WI38 (cell line): ENCODE results near the gene MEF2C.

ENCODE experiments used
- H3K4me3 ChIP-seq: 2 replicates; pipeline ENCODE4 v1.5.1; 2011; ENCODE audit warnings: low read depth, mild to moderate bottlenecking, control low read depth, low read length
- TF ChIP-seq, protein P1 (sequence below): IDR thresholded peaks from 2 replicates; pipeline ENCODE4 v1.5.1; 2012; ENCODE audit warnings: low read depth, mild to moderate bottlenecking, control low read depth, low read length

Gene MEF2C

DNA sequence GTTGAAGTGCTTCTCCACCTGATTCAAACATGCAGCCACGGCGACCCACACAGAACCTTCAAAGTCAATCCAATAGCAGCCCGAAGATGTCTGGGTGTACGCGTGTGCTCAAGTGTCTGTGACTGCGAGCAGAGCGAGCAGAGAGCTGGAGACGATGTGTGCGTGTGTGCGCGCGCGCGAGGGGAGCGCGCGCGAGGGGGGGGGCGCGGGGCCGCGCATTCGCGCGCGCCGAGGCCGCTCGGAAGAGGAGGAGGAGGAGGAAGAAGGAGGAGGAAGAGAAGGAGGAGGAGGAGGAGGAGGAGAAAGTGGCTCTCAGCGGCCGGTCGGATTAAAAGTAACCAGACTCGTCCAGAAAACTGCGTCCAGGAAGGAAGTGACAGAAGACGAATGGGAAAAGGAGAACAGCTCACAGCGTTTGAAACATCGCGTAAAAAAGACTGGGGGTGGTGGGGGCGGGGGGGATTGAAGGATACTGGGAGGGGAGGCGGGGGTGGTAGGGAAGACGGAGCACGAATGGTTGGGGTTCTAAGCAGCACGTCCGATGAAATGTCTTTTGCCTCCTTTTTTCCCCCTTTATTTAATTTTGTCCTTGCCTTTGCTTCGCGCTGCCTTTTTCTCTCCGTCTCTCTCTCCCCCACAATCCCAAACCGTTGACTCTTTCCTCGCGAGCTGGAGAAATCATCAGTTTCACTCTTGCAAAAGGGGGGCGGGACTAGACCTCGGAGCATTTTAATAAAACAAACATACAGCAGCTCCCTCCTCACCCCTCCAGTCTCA, at the start of gene MEF2C:
MEF2C (minus strand) TSS at position 126 of the 777 bp plus-strand sequence. CDS start 59,396 bp downstream, outside the sequence.
- TF ChIP-seq, protein P1, sequence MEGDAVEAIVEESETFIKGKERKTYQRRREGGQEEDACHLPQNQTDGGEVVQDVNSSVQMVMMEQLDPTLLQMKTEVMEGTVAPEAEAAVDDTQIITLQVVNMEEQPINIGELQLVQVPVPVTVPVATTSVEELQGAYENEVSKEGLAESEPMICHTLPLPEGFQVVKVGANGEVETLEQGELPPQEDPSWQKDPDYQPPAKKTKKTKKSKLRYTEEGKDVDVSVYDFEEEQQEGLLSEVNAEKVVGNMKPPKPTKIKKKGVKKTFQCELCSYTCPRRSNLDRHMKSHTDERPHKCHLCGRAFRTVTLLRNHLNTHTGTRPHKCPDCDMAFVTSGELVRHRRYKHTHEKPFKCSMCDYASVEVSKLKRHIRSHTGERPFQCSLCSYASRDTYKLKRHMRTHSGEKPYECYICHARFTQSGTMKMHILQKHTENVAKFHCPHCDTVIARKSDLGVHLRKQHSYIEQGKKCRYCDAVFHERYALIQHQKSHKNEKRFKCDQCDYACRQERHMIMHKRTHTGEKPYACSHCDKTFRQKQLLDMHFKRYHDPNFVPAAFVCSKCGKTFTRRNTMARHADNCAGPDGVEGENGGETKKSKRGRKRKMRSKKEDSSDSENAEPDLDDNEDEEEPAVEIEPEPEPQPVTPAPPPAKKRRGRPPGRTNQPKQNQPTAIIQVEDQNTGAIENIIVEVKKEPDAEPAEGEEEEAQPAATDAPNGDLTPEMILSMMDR = no peak
- peak within 1 kb of the TSS; percentile 77 for H3K4me3 ChIP-seq

DNA sequence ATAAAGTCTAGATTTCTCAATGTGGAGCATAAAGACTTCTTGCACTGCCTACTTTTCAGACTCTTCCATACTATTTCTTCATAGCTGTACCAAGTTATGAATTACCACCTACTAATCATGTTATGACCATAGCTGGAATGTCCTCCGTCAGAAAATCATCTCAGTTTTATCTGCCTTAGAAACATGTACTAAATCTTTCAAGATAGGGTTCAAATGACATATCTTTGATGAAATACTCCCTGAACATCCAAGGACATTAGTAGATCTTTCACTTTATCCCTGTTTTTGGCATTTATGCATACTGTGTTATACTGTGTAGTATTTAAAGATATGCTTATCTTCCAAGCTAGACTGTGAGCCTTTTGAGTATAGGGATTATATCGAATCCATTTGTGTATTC, 49.6 kb upstream of the MEF2C start:
- H3K4me3 ChIP-seq = no peak overlapping the region
- TF ChIP-seq, protein P1 = no peak

DNA sequence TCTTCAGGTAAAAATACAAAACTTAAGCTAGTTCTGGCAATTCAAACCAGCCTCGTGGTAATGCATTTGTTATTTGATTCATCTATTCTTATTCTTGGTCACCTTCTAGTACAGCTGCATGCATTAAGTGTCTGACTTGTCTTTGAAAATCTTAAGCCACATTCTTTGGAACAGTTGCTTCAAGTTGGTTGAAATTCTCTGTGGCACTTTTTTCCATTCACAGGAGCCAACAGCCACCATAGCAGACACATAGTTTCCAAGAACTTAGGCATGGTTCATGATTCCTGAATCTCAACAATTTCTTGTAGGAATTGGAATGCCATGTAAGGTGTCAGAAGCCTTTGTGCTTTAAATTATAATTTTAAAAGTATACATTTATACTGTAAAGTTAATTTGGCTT, 47.4 kb upstream of the MEF2C start:
- no peak overlapping the region for H3K4me3 ChIP-seq
- TF ChIP-seq, protein P1 = no peak

DNA sequence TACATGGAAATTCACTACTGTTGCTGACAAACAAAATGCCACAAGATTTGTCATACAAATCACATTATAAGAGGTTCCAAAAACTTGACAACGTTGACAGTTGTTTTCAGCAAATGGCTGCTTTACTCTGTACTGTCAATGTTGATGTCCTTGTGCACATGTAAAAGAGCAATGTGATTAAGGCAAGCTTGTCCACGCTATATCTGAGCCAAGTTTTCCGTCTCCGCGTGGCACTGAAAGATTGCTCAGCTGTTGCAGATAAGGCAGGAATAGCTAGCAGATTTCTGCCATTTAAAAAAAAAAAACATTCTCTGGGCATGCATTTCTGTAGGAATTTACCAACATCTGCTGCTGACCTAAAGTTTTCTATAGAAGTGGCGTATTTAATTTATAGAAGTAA, 46.4 kb upstream of the MEF2C start:
- no peak overlapping the region for H3K4me3 ChIP-seq
- TF ChIP-seq, protein P1 = no peak

DNA sequence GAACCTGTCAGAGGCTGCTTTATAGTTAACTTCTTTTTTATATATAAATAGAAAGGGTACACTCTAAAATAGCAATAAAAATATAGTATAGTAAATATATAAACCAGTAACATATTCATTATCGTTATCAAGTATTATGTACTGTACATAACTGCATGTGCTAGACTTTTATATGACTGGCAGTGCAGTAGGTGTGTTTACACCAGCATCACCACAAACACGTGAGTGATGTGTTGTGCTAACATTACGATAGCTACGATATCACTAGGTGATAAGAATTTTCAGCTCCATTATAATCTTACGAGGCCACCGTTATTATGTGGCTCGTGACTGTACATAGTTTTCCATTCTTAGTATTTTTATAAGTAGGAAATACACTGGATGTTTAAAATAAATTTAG, 43.8 kb upstream of the MEF2C start:
- no peak overlapping the region for H3K4me3 ChIP-seq
- TF ChIP-seq, protein P1 = no peak

DNA sequence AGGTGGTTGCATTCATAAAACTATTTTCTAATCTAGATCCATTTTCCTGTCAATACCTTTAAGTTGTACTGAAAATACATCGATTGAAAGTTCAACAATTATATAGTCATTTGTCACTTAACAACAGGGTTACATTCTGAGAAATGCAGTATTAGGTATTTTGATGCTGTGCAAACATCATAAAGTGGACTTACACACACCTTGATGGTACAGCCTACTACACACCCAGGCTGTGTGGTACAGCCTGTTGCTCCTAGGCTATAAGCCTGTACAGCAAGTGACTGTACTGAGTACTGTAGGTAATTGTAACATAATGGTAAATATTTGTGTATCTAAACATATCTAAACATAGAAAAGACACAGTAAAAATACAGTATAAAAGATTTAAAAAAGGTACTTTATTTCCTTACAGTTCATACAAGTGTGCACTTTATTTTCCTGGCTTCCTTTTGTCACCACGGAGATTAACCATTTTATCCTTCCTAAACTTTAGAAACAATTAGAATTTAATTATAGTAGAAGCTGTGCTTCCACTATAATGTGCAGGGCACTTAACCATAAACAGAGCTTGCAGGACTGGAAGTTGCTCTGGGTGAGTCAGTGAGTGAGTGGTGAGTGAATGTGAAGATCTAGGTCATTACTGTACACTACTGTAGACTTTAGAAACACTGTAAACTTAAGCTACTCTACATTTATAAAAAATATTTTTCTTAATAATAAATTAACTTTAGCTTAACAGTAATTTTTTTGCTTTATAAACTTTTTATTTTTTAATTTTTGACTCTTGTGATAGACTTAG, 42.9 kb upstream of the MEF2C start:
- TF ChIP-seq, protein P1 = no peak
- H3K4me3 ChIP-seq = no peak overlapping the region

DNA sequence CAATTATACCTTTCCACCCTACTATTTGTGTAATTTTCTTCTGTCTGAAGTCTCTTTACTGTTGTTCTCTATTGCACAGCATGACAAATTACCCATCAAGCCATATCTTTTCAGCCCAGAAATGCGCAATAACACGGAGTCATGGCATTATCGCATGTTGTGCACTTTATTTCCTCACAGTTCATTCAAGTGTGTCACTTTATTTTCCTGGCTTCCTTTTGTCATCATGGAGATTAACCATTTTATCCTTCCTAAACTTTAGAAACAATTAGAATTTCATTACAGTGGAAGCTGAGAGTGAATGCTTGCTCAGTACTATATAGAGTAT, 41.3 kb upstream of the MEF2C start:
- TF ChIP-seq, protein P1 = no peak
- no peak overlapping the region for H3K4me3 ChIP-seq
